Left colon (tissue), 2 donors: Measurements from ENCODE around the gene GNB5. TPM values are rescaled to one million over a fixed set of nuclear protein-coding genes. Genes with fewer than 3 reads are reported as not detected.
A peak's percentile ranks its signal among the peaks of the same experiment; 100 is the strongest.
"Not testable (repeated sequence)": the region's sequence is repeated elsewhere in the genome, so short reads cannot be mapped to it uniquely, and the experiment has no call there.

Experiments
- ATAC-seq: fragments of 200-7000 bp; cut with Tn5 transposase; one replicate; pipeline ENCODE4 v1.9.1; 2020; ENCODE audit warnings: mild to moderate bottlenecking, moderate library complexity
- DNase-seq, 2 donors: peaks; one replicate each; pipeline ENCODE4 v3.0.0-alpha.2; 2020
- intact Hi-C, 2 donors: fragments of 100-400 bp; cut with DNase I in 1 of 2; cut with micrococcal nuclease in 1 of 2; formaldehyde crosslinking; loops; one replicate each; pipeline versions ENCODE4 v1.11.2 to v1.14.0; 2022; cut with DNase I, micrococcal nuclease
- total RNA-seq, 2 donors: library from RNA; stranded (reverse); fragmentation: NEBNext Ultra II Directional; extraction: Animal tissue kit (Norgen Biotek cat#: 25700); gene quantifications; one replicate each; pipeline ENCODE4 v1.2.1, GENCODE V29; 2021
- donor health status: DM: no; HTN: no; CAD: no.
- donor health status: DM: yes; HTN: yes; CAD: no.

Gene GNB5
- total RNA-seq, 2 donors from 2014 or later: 5.4 to 9.2 TPM

DNA sequence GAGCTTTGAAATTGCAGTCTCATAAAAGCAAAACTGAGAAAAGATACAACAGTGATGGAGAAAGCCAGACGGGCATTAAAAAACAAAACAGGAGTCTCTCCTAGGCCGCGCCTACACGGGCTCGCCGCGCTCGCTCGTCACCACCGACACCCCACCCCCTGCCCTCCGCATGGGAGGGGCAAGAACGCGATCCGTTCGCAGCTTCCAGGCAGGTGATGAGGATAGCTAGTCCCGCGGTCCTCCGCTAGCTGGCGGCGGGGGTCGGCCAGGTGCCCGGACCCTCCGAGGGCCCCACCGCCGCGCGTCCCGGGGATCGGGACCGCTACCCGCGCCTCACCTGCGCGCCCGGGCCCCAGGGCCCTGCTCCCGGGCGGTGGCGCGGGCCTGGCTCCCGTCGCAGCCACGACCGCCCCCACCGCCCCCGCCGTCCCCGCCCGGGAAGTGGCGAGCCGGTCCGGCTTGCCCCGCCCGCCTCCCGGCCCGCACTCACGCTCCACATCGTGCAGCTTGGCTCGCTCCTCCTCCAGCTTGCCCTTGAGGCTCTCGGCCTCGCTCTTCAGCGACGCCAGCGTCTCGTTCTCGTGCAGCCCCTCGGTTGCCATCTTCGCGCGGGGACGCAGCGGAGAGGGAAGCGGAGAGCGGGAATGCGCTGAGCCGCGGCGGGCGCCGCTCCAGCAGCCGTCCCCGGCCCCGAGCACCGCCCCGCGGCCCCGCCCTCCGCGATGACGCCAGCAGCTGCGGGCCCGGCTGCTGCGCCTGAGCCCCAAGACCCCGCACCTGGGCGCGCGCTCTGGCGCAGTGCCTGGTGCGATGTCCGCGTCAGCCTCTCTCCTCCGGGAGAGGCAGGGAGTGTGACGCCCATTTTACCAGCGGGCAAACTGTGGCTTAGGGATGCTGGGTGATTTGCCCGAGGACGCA, 11.7 kb downstream of the GNB5 start:
- ATAC-seq (peak; percentile 88), DNase-seq (peak; percentile 85 to 87)
- intact Hi-C loops: no loop called here

GRCh38 chr15:52178765-52179164, 12.4 kb downstream of the GNB5 start:
- intact Hi-C loops: no loop called here
- ATAC-seq (no peak), DNase-seq (peak in 1 of 2 donors; percentile 16)

DNA sequence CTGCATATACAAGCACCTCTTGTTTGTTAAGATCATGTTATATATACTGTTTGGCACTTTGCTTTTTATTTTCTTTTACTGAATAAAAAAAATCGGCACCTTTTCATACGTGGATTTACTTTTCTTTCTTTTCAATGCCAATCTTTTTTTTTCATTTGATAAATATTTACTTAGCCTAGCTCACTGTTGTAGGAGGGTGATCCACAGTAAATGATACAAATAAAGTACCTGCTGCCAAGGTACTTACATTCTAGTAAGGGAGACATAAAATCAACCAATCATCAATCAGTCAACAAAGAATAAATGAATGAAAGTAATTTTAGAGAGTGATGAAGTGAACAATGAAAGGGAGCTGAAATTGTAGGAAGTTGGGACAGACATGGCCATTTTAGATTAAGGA, 18.3 kb downstream of the GNB5 start:
- DNase-seq (no peak), ATAC-seq (peak; percentile 47)
- intact Hi-C loops: no loop called here

DNA sequence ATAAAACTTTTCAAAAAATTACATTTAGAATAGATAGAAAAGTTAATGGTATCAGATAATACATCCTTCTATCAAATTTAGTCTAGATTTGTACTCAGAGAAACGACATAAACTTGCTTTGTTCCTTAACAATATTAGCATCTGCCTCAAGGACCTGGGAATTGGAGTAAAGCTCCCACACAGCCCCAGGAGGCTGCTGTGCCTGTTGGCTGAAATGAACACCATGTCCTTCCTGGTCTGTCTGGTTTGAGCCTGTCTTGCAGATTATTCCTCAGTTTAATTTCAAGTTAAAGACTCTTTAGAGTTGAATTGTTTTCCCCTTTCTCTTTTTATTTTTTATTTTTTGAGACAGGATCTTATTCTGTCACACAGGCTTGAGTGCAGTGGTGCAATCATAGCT, 19.4 kb downstream of the GNB5 start:
- DNase-seq: no peak
- no peak for ATAC-seq
- intact Hi-C loops: no loop called here

- ATAC-seq: no peak
- DNase-seq: no peak
- intact Hi-C loops: no loop called here
Observed at GRCh38 chr15:52171386-52171785, 19.8 kb downstream of the GNB5 start.

DNA sequence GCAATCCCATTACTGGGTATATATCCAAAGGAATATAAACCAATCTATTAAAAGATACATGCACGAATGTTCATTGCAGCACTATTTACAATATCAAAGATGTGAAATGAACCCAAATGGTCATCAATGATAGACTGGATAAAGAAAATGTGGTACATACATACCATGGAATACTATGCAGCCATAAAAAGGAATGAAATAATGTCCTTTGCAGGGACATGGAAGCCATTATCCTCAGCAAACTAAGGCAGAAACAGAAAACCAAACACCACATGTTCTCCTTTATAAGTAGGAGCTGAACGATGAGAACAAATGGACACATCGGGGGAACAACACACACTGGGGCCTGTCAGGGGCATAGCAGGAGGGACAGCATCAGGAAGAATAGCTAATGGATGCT, 21.0 kb downstream of the GNB5 start:
- intact Hi-C loops, DNase-seq, ATAC-seq: not testable (repeated sequence)

DNA sequence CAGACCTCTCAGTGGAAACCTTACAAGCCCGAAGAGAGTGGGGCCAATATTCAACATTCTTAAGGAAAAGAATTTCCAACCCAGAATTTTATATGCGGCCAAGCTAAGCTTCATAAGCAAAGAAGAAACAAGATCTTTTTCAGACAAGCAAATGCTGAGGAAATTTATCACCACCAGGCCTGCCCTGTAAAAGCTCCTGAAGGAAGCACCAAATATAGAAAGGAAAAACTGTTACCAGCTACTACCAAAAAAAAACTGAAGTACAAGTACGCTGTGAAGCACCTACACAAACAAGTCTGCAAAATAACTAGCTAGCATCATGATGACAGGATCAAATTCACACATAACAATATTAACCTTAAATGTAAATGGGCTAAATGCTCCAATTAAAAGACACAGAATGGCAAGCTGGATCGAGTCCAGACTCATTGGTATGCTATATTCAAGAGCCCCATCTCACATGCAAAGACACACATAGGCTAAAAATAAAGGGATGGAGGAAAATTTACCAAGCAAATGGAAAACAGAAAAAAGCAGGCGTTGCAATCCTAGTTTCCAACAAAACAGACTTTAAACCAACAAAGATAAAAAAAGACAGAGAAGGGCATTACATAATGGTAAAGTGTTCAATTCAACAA, 25.6 kb downstream of the GNB5 start:
- ATAC-seq, DNase-seq, intact Hi-C loops: not testable (repeated sequence)

DNA sequence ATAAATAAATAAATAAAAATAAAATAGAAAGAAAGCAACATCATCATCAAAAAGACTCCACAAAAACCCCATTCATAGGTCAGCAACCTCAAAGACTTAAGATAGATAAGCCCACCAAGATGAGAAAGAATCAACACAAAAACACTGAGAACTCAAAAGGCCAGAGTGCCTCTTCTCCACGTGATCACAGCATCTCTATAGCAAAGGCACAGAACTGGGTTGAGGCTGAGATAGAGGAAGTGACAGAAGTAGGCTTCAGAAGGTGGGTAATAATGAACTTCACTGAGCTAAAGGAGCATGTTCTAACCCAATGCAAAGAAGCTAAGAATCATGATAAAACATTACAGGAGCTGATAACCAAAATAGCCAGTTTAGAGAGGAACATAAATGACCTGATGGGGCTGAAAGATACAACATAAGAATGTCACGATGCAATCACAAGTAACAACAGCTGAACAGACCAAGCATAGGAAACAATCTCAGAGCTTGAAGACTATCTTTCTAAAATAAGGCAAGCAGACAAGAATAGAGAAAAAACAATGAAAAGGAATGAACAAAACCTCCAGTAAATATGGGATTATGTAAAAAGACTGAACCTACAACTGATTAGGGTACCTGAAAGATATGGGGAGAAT, 26.4 kb downstream of the GNB5 start:
- intact Hi-C loops: no loop called here
- no peak for ATAC-seq
- DNase-seq: no peak

DNA sequence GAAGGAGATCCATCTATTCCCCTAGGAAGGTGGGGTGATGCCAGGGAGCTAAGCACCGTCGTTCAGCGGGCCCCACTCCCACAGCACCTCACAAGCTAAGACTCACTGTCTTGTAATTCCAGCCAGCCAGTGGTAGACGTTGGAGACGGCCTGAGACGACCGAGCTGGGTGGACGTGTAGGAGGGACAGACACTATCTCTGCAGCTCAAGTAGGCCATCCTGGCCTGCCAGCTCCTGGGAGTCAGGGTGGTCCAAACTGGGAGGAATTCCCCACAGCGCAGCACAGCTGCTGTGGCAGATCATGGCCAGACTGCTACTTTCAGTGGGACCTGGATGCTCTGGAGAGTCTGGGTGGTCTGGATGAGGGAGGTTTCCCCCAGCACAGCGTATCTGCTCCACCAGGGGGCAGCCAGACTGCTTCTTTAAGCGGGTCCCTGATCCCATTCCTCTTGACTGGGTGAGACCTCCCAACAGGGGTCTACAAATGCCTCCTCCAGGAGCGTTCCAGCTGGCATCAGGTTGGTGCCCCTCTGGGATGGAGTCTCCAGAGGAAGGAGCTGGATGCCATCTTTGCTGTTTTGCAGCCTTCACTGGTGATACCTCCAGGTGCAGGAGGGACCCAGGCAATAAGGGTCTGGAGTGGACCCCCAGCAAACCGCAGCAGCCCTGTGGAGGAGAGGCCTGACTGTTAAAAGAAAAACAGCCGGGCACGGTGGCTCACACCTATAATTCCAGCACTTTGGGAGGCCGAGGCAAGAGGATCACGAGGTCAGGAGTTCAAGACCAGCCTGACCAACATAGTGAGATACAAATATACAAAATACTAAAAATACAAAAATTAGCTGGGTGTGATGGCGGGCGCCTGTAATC, 27.6 kb downstream of the GNB5 start:
- intact Hi-C loops: no loop called here
- ATAC-seq (no peak), DNase-seq (no peak)

GRCh38 chr15:52162876-52163275, 28.3 kb downstream of the GNB5 start:
- no peak for ATAC-seq
- intact Hi-C loops: no loop called here
- no peak for DNase-seq

DNA sequence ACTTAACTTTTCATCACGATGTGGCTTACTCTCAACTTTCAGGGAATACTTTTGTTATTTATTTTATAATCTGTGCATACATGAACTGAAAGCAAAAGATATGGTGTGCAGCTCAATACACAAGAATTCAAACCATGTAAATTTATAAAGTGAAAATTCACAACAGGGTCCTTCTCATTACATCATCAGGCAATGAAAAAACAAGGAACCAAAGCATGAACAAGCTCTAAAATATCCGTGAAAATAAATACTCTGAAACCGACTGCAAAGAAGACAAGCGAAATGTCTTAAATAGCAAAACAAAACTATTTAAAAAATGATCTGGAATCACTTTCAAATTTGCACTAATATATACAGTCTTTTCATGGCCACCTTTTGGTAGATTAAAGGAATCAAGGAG, 28.9 kb downstream of the GNB5 start:
- ATAC-seq: no peak
- DNase-seq: no peak
- intact Hi-C loops: no loop called here

DNA sequence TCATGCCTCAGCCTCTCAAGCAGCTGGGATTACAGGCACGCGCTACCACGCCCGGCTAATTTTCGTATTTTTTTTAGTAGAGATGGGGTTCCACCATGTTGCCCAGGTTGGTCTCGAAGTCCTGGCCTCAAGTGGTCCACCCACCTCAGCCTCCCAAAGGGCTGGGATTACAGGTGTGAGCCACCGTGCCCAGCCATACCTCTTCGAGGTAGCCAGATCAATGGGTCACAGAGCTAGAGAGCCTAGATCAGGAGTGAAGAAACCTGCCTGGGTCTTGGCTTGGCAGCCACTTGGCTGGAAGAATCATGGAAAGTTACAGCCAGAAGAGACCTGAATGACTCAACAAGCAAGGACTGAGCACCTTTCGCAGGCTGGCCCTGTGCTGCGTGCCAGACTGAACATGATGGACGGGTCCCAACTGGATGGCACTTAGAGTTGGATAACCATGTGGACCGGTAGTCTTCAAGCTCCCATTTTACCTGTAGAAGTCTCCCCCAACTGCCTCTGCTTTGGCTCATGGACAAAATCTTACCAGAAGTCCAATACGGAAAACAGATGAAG, 29.7 kb downstream of the GNB5 start:
- intact Hi-C loops: no loop called here
- ATAC-seq (no peak), DNase-seq (no peak)

DNA sequence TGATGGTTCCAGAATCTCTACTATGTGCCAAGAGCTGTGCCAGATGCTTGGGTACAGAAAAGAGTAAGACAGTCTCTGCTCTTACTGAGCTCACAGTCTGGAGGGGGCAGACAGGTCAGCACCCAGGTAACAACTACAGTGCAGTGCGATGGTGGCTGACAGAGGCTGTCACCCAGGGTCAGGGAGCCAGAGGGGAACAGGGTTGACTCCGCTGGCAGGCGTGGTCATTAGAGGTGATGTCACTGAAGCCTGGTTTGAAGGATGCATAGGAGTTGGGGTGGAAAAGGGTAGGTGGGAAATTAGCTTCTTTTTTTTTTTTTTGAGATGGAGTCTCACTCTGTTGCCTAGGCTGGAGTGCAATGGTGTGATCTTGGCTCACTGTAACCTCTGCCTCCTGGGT, 31.5 kb downstream of the GNB5 start:
- ATAC-seq: no peak
- no peak for DNase-seq
- intact Hi-C loops: no loop called here

GRCh38 chr15:52158084-52158765, 33.0 kb downstream of the GNB5 start:
- DNase-seq (no peak), ATAC-seq (no peak)
- intact Hi-C loops: no loop called here

GRCh38 chr15:52155878-52156277, 35.3 kb downstream of the GNB5 start:
- ATAC-seq (no peak), DNase-seq (no peak)
- intact Hi-C loops: no loop called here

- ATAC-seq: no peak
- intact Hi-C loops: no loop called here
- no peak for DNase-seq
Observed at GRCh38 chr15:52154896-52155865, 36.0 kb downstream of the GNB5 start.
